ENCODE measurements around the gene COMTD1. TPM values are rescaled to one million over a fixed set of nuclear protein-coding genes. Genes with fewer than 3 reads are reported as not detected.

The COMTD1 gene
- total and polyA plus RNA-seq, 2 of the 8 experiments (the other 6 are each of a cell fraction or from before 2014, with no cell fraction given): 31.9 to 42.4 TPM

GRCh38 chr10:75244487-75245353 is 9.0 kb upstream of the COMTD1 start:
- Histone ChIP-seq H3K27me3 (replicated peaks in 1 of 4; ENCODE audit: control insufficient read depth in 3 of 4, extremely low read depth in 1 of 4, insufficient read depth in 3 of 4, low read length in 3 of 4) (0 out of 7 replicates have a peak, but pooled peaks cover 0 to 2% (median 0%) of the 10 kb centered on the region in 4 experiments), H3K56ac (replicated peaks; ENCODE audit: insufficient read length, low read depth, low read length) (no peak overlapping the region), H3K79me2 (ENCODE audit: control insufficient read depth in 1 of 2, insufficient read depth in 2 of 2, low read length in 2 of 2) (no peaks in the 10 kb centered on the region), H2AFZ (ENCODE audit: low read length) (no peak overlapping the region), H4K91ac (replicated peaks; ENCODE audit: insufficient read length, low read length) (no peak overlapping the region), H3K18ac (ENCODE audit: extremely low read depth, low read length) (no peak overlapping the region), H2AK5ac (ENCODE audit: low read depth, low read length) (no peak overlapping the region), H2BK12ac (ENCODE audit: low read depth, low read length) (no peak overlapping the region), H3K4me2 (ENCODE audit: insufficient read depth in 1 of 2, low read depth in 2 of 2, low read length in 2 of 2) (no peak overlapping the region), H3K23ac (ENCODE audit: insufficient read length) (no peak overlapping the region), H4K5ac (ENCODE audit: insufficient read length, low read depth, low read length) (no peak overlapping the region), H4K20me1 (replicated peaks in 1 of 2; ENCODE audit: control insufficient read depth in 1 of 2, insufficient read depth in 2 of 2, low read length in 2 of 2) (no peaks in the 10 kb centered on the region), H3K4me1 (replicated peaks in 1 of 4; ENCODE audit: control insufficient read depth in 3 of 4, insufficient read depth in 4 of 4, low read length in 3 of 4) (peaks cover 0 to 6% (median 4%) of the 10 kb centered on the region in 4 experiments; a peak in 4 of 7 replicates), H3K4me3 (ENCODE audit: extremely low read depth in 1 of 4, insufficient read depth in 2 of 4, low read depth in 3 of 4, low read length in 4 of 4) (no peak overlapping the region), H2BK5ac (ENCODE audit: low read depth, low read length) (no peak overlapping the region), H3K4ac (replicated peaks; ENCODE audit: insufficient read length, low read depth, low read length) (peak overlapping the region; percentile 6), H3K36me3 (ENCODE audit: control insufficient read depth in 2 of 4, insufficient read depth in 4 of 4, low read length in 3 of 4) (no peaks in the 10 kb centered on the region), H3K9me3 (ENCODE audit: insufficient read depth in 2 of 2, low read depth in 1 of 2, low read length in 1 of 2) (no peaks in the 10 kb centered on the region), H2BK15ac (ENCODE audit: low read length) (no peak overlapping the region), H3K23me2 (ENCODE audit: low read depth, low read length) (no peaks in the 10 kb centered on the region), H3K14ac (ENCODE audit: insufficient read length) (no peak overlapping the region), H3K27ac (ENCODE audit: low read depth, low read length) (no peak overlapping the region), H3K9ac (replicated peaks in 1 of 4; ENCODE audit: extremely low read depth in 1 of 4, low read depth in 3 of 4, low read length in 3 of 4) (no peak overlapping the region), H2BK120ac (replicated peaks; ENCODE audit: low read depth, low read length) (no peak overlapping the region), H2BK20ac (ENCODE audit: low read length) (no peak overlapping the region), H3K79me1 (ENCODE audit: low read depth, low read length) (no peaks in the 10 kb centered on the region), H4K8ac (ENCODE audit: extremely low read depth, insufficient read depth, low read length) (no peak overlapping the region)
- CTCF ChIA-PET (ENCODE audit: partially characterized antibody): interaction anchor here (4.2 kb wide), 1 partner anchor 8 kb away, joined by 29 read pairs; the partner anchor contains the start of gene COMTD1
- WGBS, 2 experiments (ENCODE audit: extremely low coverage in 1 of 2, insufficient coverage in 1 of 2, insufficient read length in 1 of 2, insufficient replicate concordance in 2 of 2, low coverage in 1 of 2, low lambda C conversion rate in 2 of 2, missing lambda C conversion rate in 1 of 2): 90% methylated on average over 8 of the region's 8 CpGs; no CpG with 5 or more reads in 1 of the 2 experiments
- no peak for DNase-seq (ENCODE audit: low read depth in 1 of 2, low spot score in 2 of 2)
- POLR2A ChIA-PET (ENCODE audit: partially characterized antibody): no interaction called here
- no peak for FAIRE-seq
- TF ChIP-seq EGR1 (IDR thresholded peaks at IDR 0.05; ENCODE audit: borderline replicate concordance, low read depth, low read length): no peak
- no peak for TF ChIP-seq JUN (IDR thresholded peaks at IDR 0.05; ENCODE audit: low read depth, low read length)
- no peak for TF ChIP-seq KDM5A (IDR thresholded peaks at IDR 0.05; ENCODE audit: low read length)
- TF ChIP-seq RAD21 (IDR thresholded peaks at IDR 0.05 in 1 of 2, conservative IDR thresholded peaks at IDR 0.05 in 1 of 2; ENCODE audit: low read depth in 2 of 2, low read length in 2 of 2): no peak
- TF ChIP-seq CBX8 (IDR thresholded peaks at IDR 0.05; ENCODE audit: borderline replicate concordance, low read depth, low read length): no peak
- TF ChIP-seq SP2 (IDR thresholded peaks at IDR 0.05; ENCODE audit: low read length): no peak
- no peak for TF ChIP-seq ASH2L (IDR thresholded peaks at IDR 0.05; ENCODE audit: low read length)
- TF ChIP-seq BRCA1 (IDR thresholded peaks at IDR 0.05; ENCODE audit: low read depth, low read length): no peak
- TF ChIP-seq ATF2 (IDR thresholded peaks at IDR 0.05; ENCODE audit: low read length): no peak
- TF ChIP-seq, protein P1, sequence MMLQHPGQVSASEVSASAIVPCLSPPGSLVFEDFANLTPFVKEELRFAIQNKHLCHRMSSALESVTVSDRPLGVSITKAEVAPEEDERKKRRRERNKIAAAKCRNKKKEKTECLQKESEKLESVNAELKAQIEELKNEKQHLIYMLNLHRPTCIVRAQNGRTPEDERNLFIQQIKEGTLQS (IDR thresholded peaks at IDR 0.05; ENCODE audit: insufficient read depth, low read depth, low read length): no peak
